A673 (cell line): Measurements from ENCODE around the gene CSTPP1. TPM values are rescaled to one million over a fixed set of nuclear protein-coding genes. Genes with fewer than 3 reads are reported as not detected.
A peak's percentile ranks its signal among the peaks of the same experiment; 100 is the strongest.

Source experiments
- BruUV-seq: library from RNA; stranded (reverse); fragments of 400-500 nt; replicated peaks from 2 replicates; lab custom pipeline; 2021; lab: Mats Ljungman, UMichigan
- CTCF ChIA-PET: fragments of 300-600 bp; sonication (Branson Sonifier 250); formaldehyde crosslinking; loops from one replicate; lab custom pipeline; 2022; ENCODE audit warnings: antibody characterized with exemption; lab: Charles Lee
- POLR2A ChIA-PET: fragments of 300-600 bp; sonication (Branson Sonifier 250); formaldehyde crosslinking; loops from one replicate; lab custom pipeline; 2022; ENCODE audit warnings: antibody characterized with exemption; ENCODE audit not compliant: low non-redundant PET; lab: Charles Lee
- DNase-seq: peaks from one replicate; pipeline ENCODE4 v3.0.0-alpha.2; 2015; ENCODE audit warnings: low spot score
- H3K27ac ChIP-seq: fragments of 200-600 bp; sonication (generic); 2 replicates; pipeline ENCODE4 v1.5.1; 2016; ENCODE audit warnings: mixed run types, low read depth, mild to moderate bottlenecking, mixed read lengths, antibody characterized with exemption, low read length; ENCODE audit not compliant: poor library complexity, severe bottlenecking
- H3K27me3 ChIP-seq: fragments of 200-600 bp; sonication (generic); replicated peaks from 2 replicates; pipeline ENCODE4 v1.6.1; 2017; ENCODE audit warnings: mixed run types, low read depth, mild to moderate bottlenecking, mixed read lengths, antibody characterized with exemption, low read length; ENCODE audit not compliant: insufficient read depth, poor library complexity
- H3K36me3 ChIP-seq: fragments of 200-600 bp; sonication (generic); 2 replicates; pipeline ENCODE4 v1.6.1; 2016; ENCODE audit warnings: mixed run types, mild to moderate bottlenecking, mixed read lengths, antibody characterized with exemption, low read length; ENCODE audit not compliant: insufficient read depth, poor library complexity, severe bottlenecking
- H3K4me1 ChIP-seq: fragments of 200-600 bp; sonication (generic); 2 replicates; pipeline ENCODE4 v1.6.1; 2017; ENCODE audit warnings: mixed run types, mild to moderate bottlenecking, mixed read lengths, antibody characterized with exemption, low read length; ENCODE audit not compliant: insufficient read depth, poor library complexity, severe bottlenecking
- H3K4me3 ChIP-seq: fragments of 200-600 bp; sonication (generic); 2 replicates; pipeline ENCODE4 v1.5.1; 2016; ENCODE audit warnings: low read depth, mixed run types, mild to moderate bottlenecking, mixed read lengths, low read length; ENCODE audit not compliant: poor library complexity, severe bottlenecking
- H3K9me3 ChIP-seq: fragments of 200-600 bp; sonication (generic); 2 replicates; pipeline ENCODE4 v1.6.1; 2016; ENCODE audit warnings: mixed run types, low read depth, mild to moderate bottlenecking, mixed read lengths, antibody characterized with exemption, low read length; ENCODE audit not compliant: poor library complexity, severe bottlenecking
- EZH2 ChIP-seq: fragments of 200-600 bp; sonication (generic); IDR thresholded peaks from 2 replicates; pipeline ENCODE4 v1.6.1; 2017; ENCODE audit warnings: borderline replicate concordance, low read depth, mild to moderate bottlenecking, mixed read lengths, antibody characterized with exemption, low read length; ENCODE audit not compliant: poor library complexity, severe bottlenecking
- intact Hi-C: fragments of 100-400 bp; cut with micrococcal nuclease; formaldehyde crosslinking; loops from one replicate; pipeline ENCODE4 v1.10.0; 2022; ENCODE audit not compliant: unreplicated experiment
- total RNA-seq: library from RNA; stranded (reverse); gene quantifications from 2 replicates; pipeline ENCODE4 v1.2.3, GENCODE V29; 2021
- TF ChIP-seq, protein P1 (sequence below): fragments of 300-800, 200-600 bp; sonication (generic); conservative IDR thresholded peaks from 2 replicates; pipeline ENCODE4 v1.5.1; 2017; ENCODE audit warnings: low read depth, mild to moderate bottlenecking, antibody characterized with exemption, low read length, moderate library complexity, mixed read lengths

The CSTPP1 gene
- total RNA-seq, 1 experiment from 2014 or later: 79.3 TPM

DNA sequence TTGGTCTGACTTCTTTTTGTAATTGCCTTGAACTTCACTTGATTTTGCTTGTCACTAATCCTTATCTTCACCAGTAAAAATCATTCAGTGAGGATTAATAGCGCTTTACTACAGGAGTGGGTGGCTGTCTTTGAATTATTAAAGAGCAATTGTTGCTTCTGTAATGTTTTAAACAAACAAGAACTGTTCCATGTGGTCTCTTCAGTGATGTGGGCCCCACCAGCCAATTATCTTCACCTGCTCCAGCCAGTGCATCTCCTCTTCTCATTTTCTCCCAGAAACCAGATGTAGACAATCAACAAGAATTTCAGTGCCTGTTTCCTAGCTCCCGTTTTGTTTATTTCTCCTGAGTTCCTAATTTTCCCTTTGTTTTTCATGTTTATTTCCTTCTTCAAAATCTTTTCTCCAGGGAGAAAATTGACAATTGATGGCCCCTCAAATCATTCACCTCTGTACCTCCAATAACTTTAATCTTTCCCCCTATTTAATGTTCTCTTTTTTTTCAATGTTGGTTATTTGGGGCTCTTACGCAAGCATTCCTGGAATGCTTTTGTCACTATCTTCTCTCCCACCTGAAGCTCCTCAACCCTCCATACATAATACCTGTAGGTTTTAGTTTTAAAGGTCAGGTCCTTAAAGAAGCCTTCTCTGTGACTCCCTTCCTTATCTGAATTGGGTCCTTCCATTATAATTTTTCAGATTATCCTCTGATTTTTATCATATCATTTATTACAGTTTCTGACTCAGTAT, 125.0 kb downstream of the CSTPP1 start:
- Histone ChIP-seq H3K9me3 (peaks cover 8% of the 10 kb centered on the region), H3K4me3 (no peak overlapping the region), H3K27ac (peak overlapping the region; percentile 36), H3K36me3 (peaks cover 8% of the 10 kb centered on the region), H3K4me1 (peaks cover 19% of the 10 kb centered on the region), H3K27me3 (no peaks in the 10 kb centered on the region)
- intact Hi-C loops: no loop called here
- peak; percentile 48 for DNase-seq
- BruUV-seq: no TSS peak
- ChIA-PET POLR2A (no interaction called here), CTCF (interaction anchor here (0.5 kb wide), 1 partner anchor 553 kb away, joined by 10 read pairs; no protein-coding TSS in a partner anchor)
- no peak for TF ChIP-seq EZH2
- TF ChIP-seq, protein P1, sequence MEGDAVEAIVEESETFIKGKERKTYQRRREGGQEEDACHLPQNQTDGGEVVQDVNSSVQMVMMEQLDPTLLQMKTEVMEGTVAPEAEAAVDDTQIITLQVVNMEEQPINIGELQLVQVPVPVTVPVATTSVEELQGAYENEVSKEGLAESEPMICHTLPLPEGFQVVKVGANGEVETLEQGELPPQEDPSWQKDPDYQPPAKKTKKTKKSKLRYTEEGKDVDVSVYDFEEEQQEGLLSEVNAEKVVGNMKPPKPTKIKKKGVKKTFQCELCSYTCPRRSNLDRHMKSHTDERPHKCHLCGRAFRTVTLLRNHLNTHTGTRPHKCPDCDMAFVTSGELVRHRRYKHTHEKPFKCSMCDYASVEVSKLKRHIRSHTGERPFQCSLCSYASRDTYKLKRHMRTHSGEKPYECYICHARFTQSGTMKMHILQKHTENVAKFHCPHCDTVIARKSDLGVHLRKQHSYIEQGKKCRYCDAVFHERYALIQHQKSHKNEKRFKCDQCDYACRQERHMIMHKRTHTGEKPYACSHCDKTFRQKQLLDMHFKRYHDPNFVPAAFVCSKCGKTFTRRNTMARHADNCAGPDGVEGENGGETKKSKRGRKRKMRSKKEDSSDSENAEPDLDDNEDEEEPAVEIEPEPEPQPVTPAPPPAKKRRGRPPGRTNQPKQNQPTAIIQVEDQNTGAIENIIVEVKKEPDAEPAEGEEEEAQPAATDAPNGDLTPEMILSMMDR: no peak

DNA sequence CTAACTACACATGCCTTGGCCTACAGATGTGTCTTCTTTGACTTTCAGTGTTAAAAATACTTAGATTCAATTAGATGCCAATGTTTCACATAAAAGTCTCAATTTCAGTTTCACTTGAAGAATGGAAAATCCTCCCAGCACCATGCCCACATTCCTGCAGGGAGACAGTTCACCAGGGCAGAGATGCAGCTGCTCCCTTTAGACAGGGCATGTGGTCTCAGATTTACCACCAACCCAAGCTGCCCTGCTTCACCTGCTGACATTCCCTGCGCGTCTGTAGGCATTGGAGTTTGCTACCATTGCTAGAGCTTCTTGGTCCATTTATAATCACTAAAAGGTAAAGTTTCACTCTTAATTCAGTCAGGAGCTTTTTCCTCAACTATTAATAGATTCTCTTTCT, 126.2 kb downstream of the CSTPP1 start:
- H3K36me3 ChIP-seq: peaks cover 8% of the 10 kb centered on the region
- no peak overlapping the region for H3K27ac ChIP-seq
- DNase-seq: no peak
- no peaks in the 10 kb centered on the region for H3K27me3 ChIP-seq
- TF ChIP-seq, protein P1: no peak
- TF ChIP-seq EZH2: no peak
- CTCF ChIA-PET: no interaction called here
- POLR2A ChIA-PET: no interaction called here
- H3K4me1 ChIP-seq: peaks cover 19% of the 10 kb centered on the region
- no peak overlapping the region for H3K4me3 ChIP-seq
- no TSS peak for BruUV-seq
- intact Hi-C loops: no loop called here
- H3K9me3 ChIP-seq: peaks cover 5% of the 10 kb centered on the region

DNA sequence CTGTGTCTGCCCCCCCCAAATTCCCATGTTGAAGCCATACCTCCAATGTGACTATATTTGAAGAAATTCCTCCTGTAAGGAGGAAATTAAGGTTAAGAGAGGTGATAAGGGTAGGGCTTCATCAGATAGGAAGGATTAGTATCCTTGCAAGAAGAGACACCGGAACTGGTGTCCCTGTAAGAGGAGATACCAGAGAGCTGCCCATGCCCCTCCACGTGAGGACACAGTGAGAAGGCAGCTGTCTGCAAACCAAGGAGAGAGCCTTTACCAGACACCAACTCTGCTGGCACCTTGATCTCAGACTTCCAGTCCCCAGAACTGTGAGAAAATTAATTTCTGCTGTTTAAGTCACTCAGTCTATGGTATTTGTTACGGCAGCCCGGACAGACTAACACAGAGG, 130.8 kb downstream of the CSTPP1 start:
- POLR2A ChIA-PET: no interaction called here
- TF ChIP-seq, protein P1: no peak
- no peak for TF ChIP-seq EZH2
- Histone ChIP-seq H3K27ac (no peak overlapping the region), H3K36me3 (no peaks in the 10 kb centered on the region), H3K27me3 (no peaks in the 10 kb centered on the region), H3K9me3 (no peaks in the 10 kb centered on the region), H3K4me3 (no peak overlapping the region), H3K4me1 (peaks cover 5% of the 10 kb centered on the region)
- no peak for DNase-seq
- BruUV-seq: no TSS peak
- intact Hi-C loops: no loop called here
- CTCF ChIA-PET: interaction anchor here (1.7 kb wide), 1 partner anchor 86 kb away, joined by 5 read pairs; no protein-coding TSS in a partner anchor
